ENCODE data around the gene CD80.

CD80 gene

DNA sequence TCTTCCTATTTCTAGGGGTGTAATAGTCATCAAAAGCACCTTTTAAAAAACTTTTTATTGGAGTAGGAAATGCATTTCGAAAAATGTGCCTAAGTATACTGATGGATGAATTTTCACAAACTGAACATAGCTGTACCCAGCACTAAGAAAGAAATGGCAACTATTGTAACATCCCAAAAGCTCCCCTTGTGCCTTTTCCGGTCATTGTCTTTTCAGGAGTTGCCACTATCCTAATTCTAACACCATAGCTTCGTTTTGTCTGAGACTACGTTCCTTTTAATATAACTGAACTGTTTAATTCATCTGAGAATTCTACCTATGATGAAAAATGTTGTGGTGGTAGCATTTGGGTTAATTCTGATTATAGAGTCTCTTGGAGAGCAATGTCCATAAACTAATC is 59.1 kb downstream of the CD80 start (continued):
- TF ChIP-seq, protein P1, sequence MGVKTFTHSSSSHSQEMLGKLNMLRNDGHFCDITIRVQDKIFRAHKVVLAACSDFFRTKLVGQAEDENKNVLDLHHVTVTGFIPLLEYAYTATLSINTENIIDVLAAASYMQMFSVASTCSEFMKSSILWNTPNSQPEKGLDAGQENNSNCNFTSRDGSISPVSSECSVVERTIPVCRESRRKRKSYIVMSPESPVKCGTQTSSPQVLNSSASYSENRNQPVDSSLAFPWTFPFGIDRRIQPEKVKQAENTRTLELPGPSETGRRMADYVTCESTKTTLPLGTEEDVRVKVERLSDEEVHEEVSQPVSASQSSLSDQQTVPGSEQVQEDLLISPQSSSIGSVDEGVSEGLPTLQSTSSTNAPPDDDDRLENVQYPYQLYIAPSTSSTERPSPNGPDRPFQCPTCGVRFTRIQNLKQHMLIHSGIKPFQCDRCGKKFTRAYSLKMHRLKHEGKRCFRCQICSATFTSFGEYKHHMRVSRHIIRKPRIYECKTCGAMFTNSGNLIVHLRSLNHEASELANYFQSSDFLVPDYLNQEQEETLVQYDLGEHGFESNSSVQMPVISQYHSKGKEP (tag by site-specific recombination; IDR thresholded peaks at IDR 0.05): no peak
- no peak for TF ChIP-seq ZNF423 (tag by site-specific recombination; IDR thresholded peaks at IDR 0.05)
- no peak for TF ChIP-seq ZNF121 (tag by site-specific recombination; IDR thresholded peaks at IDR 0.05)
- TF ChIP-seq, protein P2, sequence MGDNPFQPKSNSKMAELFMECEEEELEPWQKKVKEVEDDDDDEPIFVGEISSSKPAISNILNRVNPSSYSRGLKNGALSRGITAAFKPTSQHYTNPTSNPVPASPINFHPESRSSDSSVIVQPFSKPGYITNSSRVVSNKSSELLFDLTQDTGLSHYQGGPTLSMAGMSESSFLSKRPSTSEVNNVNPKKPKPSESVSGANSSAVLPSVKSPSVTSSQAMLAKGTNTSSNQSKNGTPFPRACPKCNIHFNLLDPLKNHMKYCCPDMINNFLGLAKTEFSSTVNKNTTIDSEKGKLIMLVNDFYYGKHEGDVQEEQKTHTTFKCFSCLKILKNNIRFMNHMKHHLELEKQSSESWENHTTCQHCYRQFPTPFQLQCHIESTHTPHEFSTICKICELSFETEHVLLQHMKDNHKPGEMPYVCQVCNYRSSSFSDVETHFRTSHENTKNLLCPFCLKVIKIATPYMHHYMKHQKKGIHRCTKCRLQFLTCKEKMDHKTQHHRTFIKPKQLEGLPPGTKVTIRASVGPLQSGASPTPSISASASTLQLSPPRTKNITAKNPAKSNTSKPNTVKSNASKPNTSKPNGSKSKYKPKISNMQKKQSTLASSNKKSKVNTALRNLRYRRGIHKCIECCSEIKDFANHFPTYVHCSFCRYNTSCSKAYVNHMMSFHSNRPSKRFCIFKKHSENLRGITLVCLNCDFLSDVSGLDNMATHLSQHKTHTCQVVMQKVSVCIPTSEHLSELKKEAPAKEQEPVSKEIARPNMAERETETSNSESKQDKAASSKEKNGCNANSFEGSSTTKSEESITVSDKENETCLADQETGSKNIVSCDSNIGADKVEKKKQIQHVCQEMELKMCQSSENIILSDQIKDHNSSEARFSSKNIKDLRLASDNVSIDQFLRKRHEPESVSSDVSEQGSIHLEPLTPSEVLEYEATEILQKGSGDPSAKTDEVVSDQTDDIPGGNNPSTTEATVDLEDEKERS (tag by site-specific recombination; IDR thresholded peaks at IDR 0.05): no peak
- TF ChIP-seq ZNF311 (tag by site-specific recombination; IDR thresholded peaks at IDR 0.05; ENCODE audit: borderline replicate concordance): no peak
- no peak for TF ChIP-seq YY2 (tag by site-specific recombination; IDR thresholded peaks at IDR 0.05)
- TF ChIP-seq SALL2 (tag by site-specific recombination; IDR thresholded peaks at IDR 0.05; ENCODE audit: borderline replicate concordance): no peak

DNA sequence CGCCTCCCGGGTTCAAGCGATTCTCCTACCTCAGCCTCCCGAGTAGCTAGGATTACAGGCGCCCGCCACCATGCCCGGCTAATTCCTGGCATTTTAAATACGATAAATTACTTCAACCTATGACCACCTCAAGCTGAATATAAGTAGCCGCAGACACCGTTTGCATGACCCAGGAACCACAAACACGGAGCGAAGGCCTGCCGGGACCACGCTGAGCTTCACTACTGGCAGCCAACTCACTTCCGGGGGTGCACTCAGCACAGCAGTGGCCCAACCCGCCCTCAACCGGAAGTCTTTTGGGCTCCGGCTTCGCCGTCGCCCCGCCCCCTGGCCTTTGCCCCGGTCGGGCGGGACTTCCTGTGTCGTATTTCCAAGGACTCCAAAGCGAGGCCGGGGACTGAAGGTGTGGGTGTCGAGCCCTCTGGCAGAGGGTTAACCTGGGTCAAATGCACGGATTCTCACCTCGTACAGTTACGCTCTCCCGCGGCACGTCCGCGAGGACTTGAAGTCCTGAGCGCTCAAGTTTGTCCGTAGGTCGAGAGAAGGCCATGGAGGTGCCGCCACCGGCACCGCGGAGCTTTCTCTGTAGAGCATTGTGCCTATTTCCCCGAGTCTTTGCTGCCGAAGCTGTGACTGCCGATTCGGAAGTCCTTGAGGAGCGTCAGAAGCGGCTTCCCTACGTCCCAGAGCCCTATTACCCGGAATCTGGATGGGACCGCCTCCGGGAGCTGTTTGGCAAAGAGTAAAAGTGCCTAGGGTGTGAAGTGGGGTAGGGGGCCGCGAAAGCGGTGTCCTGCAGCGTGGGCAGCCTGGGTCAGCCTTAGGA is 61.0 kb downstream of the CD80 start, which contains the start of gene TIMMDC1:
Gene TIMMDC1 (plus strand): TSS at position 362 of the 826 bp plus-strand sequence. CDS start 187 bp downstream, at position 549.
- Histone ChIP-seq H3K36me3 (ENCODE audit: control insufficient read depth in 2 of 2, insufficient read depth in 1 of 2, low read length in 2 of 2) (peaks cover 0 to 16% of the 10 kb centered on the region in 2 experiments; a peak in 2 of 3 replicates), H3K4me3 (ENCODE audit: low read depth, low read length) (peak within 1 kb of the TSS; percentile 95), H3K9me3 (ENCODE audit: control insufficient read depth, insufficient read depth, low read depth, low read length) (no peaks in the 10 kb centered on the region), H3K27ac (ENCODE audit: extremely low read depth, low read depth, low read length) (peak within 1 kb of the TSS; percentile 85), H3K4me1 (ENCODE audit: control insufficient read depth, insufficient read depth, low read length) (no peaks in the 10 kb centered on the region)
- POLR2A ChIA-PET: interaction anchor here (0.6 to 3.9 kb wide), 12 partner anchors 22 to 597 kb away, joined by 3 to 39 read pairs (median 3); partner anchors contain the start of genes B4GALT4, COX17, POGLUT1 and TMEM39A
- CTCF ChIA-PET: interaction anchor here (0.7 kb wide), 2 partner anchors 175 to 267 kb away, joined by 4 read pairs; no protein-coding TSS in a partner anchor
- TF ChIP-seq ZNF76 (tag by site-specific recombination; IDR thresholded peaks at IDR 0.05; ENCODE audit: borderline replicate concordance, low read depth) (peak; percentile 87; the same call in 1 of the 2 replicates), SP3 (tag by site-specific recombination; IDR thresholded peaks at IDR 0.05) (peak; percentile 89), ZNF335 (tag by site-specific recombination; conservative IDR thresholded peaks at IDR 0.05) (peak; percentile 92), WT1 (tag by site-specific recombination; IDR thresholded peaks at IDR 0.05) (no peak), ZFP37 (tag by site-specific recombination; IDR thresholded peaks at IDR 0.05) (no peak), ZIC2 (tag by site-specific recombination; IDR thresholded peaks at IDR 0.05) (peak; percentile 29; the same call in 1 of the 2 replicates), ZNF324 (tag by site-specific recombination; IDR thresholded peaks at IDR 0.05) (peak; percentile 6; the same call in 1 of the 2 replicates), KLF10 (tag by site-specific recombination; IDR thresholded peaks at IDR 0.05) (0 out of 2 replicates have a peak, but pooled peaks have one; percentile 50), SP7 (tag by site-specific recombination; IDR thresholded peaks at IDR 0.05) (peak; percentile 35; the same call in 1 of the 2 replicates), GLIS1 (tag by site-specific recombination; IDR thresholded peaks at IDR 0.05) (peak; percentile 43; the same call in 1 of the 2 replicates), YY1 (tag by site-specific recombination; IDR thresholded peaks at IDR 0.05) (0 out of 2 replicates have a peak, but pooled peaks have one; percentile 11), KLF16 (tag by site-specific recombination; IDR thresholded peaks at IDR 0.05) (0 out of 2 replicates have a peak, but pooled peaks have one; percentile 30), ZBTB20 (tag by site-specific recombination; IDR thresholded peaks at IDR 0.05) (peak; percentile 99), EGR2 (tag by site-specific recombination; IDR thresholded peaks at IDR 0.05; ENCODE audit: low read depth) (peak; percentile 5; the same call in 1 of the 2 replicates), ZNF549 (tag by site-specific recombination; IDR thresholded peaks at IDR 0.05) (no peak)
- TF ChIP-seq, protein P3, sequence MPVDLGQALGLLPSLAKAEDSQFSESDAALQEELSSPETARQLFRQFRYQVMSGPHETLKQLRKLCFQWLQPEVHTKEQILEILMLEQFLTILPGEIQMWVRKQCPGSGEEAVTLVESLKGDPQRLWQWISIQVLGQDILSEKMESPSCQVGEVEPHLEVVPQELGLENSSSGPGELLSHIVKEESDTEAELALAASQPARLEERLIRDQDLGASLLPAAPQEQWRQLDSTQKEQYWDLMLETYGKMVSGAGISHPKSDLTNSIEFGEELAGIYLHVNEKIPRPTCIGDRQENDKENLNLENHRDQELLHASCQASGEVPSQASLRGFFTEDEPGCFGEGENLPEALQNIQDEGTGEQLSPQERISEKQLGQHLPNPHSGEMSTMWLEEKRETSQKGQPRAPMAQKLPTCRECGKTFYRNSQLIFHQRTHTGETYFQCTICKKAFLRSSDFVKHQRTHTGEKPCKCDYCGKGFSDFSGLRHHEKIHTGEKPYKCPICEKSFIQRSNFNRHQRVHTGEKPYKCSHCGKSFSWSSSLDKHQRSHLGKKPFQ (tag by site-specific recombination; IDR thresholded peaks at IDR 0.05): peak; percentile 75
- TF ChIP-seq, protein P4, sequence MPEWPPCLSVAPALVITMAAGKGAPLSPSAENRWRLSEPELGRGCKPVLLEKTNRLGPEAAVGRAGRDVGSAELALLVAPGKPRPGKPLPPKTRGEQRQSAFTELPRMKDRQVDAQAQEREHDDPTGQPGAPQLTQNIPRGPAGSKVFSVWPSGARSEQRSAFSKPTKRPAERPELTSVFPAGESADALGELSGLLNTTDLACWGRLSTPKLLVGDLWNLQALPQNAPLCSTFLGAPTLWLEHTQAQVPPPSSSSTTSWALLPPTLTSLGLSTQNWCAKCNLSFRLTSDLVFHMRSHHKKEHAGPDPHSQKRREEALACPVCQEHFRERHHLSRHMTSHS (tag by site-specific recombination; IDR thresholded peaks at IDR 0.05): no peak
- TF ChIP-seq, protein P5, sequence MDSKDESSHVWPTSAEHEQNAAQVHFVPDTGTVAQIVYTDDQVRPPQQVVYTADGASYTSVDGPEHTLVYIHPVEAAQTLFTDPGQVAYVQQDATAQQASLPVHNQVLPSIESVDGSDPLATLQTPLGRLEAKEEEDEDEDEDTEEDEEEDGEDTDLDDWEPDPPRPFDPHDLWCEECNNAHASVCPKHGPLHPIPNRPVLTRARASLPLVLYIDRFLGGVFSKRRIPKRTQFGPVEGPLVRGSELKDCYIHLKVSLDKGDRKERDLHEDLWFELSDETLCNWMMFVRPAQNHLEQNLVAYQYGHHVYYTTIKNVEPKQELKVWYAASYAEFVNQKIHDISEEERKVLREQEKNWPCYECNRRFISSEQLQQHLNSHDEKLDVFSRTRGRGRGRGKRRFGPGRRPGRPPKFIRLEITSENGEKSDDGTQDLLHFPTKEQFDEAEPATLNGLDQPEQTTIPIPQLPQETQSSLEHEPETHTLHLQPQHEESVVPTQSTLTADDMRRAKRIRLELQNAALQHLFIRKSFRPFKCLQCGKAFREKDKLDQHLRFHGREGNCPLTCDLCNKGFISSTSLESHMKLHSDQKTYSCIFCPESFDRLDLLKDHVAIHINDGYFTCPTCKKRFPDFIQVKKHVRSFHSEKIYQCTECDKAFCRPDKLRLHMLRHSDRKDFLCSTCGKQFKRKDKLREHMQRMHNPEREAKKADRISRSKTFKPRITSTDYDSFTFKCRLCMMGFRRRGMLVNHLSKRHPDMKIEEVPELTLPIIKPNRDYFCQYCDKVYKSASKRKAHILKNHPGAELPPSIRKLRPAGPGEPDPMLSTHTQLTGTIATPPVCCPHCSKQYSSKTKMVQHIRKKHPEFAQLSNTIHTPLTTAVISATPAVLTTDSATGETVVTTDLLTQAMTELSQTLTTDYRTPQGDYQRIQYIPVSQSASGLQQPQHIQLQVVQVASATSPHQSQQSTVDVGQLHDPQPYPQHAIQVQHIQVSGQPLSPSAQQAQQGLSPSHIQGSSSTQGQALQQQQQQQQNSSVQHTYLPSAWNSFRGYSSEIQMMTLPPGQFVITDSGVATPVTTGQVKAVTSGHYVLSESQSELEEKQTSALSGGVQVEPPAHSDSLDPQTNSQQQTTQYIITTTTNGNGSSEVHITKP (tag by site-specific recombination; IDR thresholded peaks at IDR 0.05): peak; percentile 75
